K562 (cell line): ENCODE measurements around the gene KMT2D. TPM values are rescaled to one million over a fixed set of nuclear protein-coding genes. Genes with fewer than 3 reads are reported as not detected.

Experiments used
- HMGN3 ChIP-seq: IDR thresholded peaks from 2 replicates; pipeline ENCODE4 v1.6.1; 2011; ENCODE audit warnings: borderline replicate concordance, low read depth, mild to moderate bottlenecking, mixed read lengths, low read length; ENCODE audit not compliant: insufficient read length; ENCODE audit errors: extremely low read depth
- KAT2B ChIP-seq: IDR thresholded peaks from one replicate; pipeline ENCODE4 v1.6.1; 2012; ENCODE audit warnings: low read depth, mild to moderate bottlenecking, control low read depth, inconsistent platforms, low read length, moderate library complexity
- KDM4B ChIP-seq, 2 experiments: fragments of 450-650 bp in 1 of 2; sonication (generic) in 1 of 2; IDR thresholded peaks; 2 replicates each; pipeline ENCODE4 v1.6.1; 2016 to 2017; ENCODE audit warnings: borderline replicate concordance in 2 of 2, antibody characterized with exemption in 1 of 2, low read depth in 1 of 2, mild to moderate bottlenecking in 1 of 2
- MEIS2 ChIP-seq: fragments of 450-650 bp; IDR thresholded peaks from 2 replicates; pipeline ENCODE4 v1.6.1; 2014; ENCODE audit warnings: mild to moderate bottlenecking; ENCODE audit not compliant: partially characterized antibody
- MLLT1 ChIP-seq, 2 experiments: fragments of 450-650 bp; IDR thresholded peaks; 2 replicates each; pipeline ENCODE4 v1.6.1; 2016
- RBFOX2 ChIP-seq: fragments of 200-400 bp; formaldehyde crosslinking; IDR thresholded peaks from 2 replicates; pipeline ENCODE4 v1.6.1; 2017; ENCODE audit warnings: low read depth, mild to moderate bottlenecking, low read length, moderate library complexity
- RBM25 ChIP-seq: fragments of 200-400 bp; formaldehyde crosslinking; IDR thresholded peaks from 2 replicates; pipeline ENCODE4 v1.6.1; 2018; ENCODE audit warnings: low read length, low read depth, moderate library complexity; ENCODE audit not compliant: severe bottlenecking
- SRSF9 ChIP-seq: fragments of 200-400 bp; formaldehyde crosslinking; IDR thresholded peaks from 2 replicates; pipeline ENCODE4 v1.6.1; 2017; ENCODE audit warnings: low read depth, low read length, borderline replicate concordance
- ZEB2 ChIP-seq: fragments of 450-650 bp; IDR thresholded peaks from 2 replicates; pipeline ENCODE4 v1.6.1; 2016
- ZNF212 ChIP-seq: fragments of 450-650 bp; formaldehyde crosslinking; IDR thresholded peaks from 2 replicates; pipeline ENCODE4 v1.4.0; 2020; ENCODE audit warnings: mild to moderate bottlenecking
- polyA plus RNA-seq, 8 experiments: library from polyadenylated mRNA; depleted of rRNA in 4 of 8; stranded (reverse) in 5 of 8; unstranded in 3 of 8; fragments of >200 nt; fragmentation: Nextera tagmentation in 2 of 8; fragmentation: Illumina TruSeq in 1 of 8; extraction: Ambion mirVana in 2 of 8; extraction: Trizol in 1 of 8; gene quantifications; 2 replicates each; pipeline versions ENCODE4 v1.2.1 to v1.2.3, GENCODE V29; 2011 to 2014; ENCODE audit warnings: inconsistent platforms in 1 of 8, missing spikeins in 1 of 8
- total RNA-seq, 7 experiments: library from RNA; depleted of rRNA in 6 of 7; stranded (reverse); fragments of >200 nt in 6 of 7; fragmentation: Illumina TruSeq in 2 of 7; extraction: Trizol in 2 of 7; gene quantifications; 2 replicates each; pipeline versions ENCODE4 v1.2.1 to v1.2.3, GENCODE V29; 2011 to 2021; ENCODE audit warnings: low replicate concordance in 1 of 7
- TF ChIP-seq, protein P1 (sequence below): fragments of 450-650 bp; IDR thresholded peaks from 2 replicates; pipeline ENCODE4 v1.6.1; 2016; ENCODE audit warnings: mild to moderate bottlenecking, moderate library complexity
- TF ChIP-seq, protein P2 (sequence below), 2 experiments: fragments of 450-650 bp in 1 of 2; sonication (generic) in 1 of 2; formaldehyde crosslinking in 1 of 2; IDR thresholded peaks in 1 of 2; conservative IDR thresholded peaks in 1 of 2; 2 replicates each; pipeline versions ENCODE4 v1.6.1 to v1.8.1; 2016 to 2023; ENCODE audit warnings: mild to moderate bottlenecking in 2 of 2, moderate library complexity in 2 of 2, inconsistent platforms in 1 of 2, missing genetic modification reagents in 1 of 2

The KMT2D gene
- total and polyA plus RNA-seq, 9 of the 15 experiments (the other 6 are each of a cell fraction or from before 2014, with no cell fraction given): 0.22 to 93.7 (median 13.7) TPM

- TF ChIP-seq, protein P1, sequence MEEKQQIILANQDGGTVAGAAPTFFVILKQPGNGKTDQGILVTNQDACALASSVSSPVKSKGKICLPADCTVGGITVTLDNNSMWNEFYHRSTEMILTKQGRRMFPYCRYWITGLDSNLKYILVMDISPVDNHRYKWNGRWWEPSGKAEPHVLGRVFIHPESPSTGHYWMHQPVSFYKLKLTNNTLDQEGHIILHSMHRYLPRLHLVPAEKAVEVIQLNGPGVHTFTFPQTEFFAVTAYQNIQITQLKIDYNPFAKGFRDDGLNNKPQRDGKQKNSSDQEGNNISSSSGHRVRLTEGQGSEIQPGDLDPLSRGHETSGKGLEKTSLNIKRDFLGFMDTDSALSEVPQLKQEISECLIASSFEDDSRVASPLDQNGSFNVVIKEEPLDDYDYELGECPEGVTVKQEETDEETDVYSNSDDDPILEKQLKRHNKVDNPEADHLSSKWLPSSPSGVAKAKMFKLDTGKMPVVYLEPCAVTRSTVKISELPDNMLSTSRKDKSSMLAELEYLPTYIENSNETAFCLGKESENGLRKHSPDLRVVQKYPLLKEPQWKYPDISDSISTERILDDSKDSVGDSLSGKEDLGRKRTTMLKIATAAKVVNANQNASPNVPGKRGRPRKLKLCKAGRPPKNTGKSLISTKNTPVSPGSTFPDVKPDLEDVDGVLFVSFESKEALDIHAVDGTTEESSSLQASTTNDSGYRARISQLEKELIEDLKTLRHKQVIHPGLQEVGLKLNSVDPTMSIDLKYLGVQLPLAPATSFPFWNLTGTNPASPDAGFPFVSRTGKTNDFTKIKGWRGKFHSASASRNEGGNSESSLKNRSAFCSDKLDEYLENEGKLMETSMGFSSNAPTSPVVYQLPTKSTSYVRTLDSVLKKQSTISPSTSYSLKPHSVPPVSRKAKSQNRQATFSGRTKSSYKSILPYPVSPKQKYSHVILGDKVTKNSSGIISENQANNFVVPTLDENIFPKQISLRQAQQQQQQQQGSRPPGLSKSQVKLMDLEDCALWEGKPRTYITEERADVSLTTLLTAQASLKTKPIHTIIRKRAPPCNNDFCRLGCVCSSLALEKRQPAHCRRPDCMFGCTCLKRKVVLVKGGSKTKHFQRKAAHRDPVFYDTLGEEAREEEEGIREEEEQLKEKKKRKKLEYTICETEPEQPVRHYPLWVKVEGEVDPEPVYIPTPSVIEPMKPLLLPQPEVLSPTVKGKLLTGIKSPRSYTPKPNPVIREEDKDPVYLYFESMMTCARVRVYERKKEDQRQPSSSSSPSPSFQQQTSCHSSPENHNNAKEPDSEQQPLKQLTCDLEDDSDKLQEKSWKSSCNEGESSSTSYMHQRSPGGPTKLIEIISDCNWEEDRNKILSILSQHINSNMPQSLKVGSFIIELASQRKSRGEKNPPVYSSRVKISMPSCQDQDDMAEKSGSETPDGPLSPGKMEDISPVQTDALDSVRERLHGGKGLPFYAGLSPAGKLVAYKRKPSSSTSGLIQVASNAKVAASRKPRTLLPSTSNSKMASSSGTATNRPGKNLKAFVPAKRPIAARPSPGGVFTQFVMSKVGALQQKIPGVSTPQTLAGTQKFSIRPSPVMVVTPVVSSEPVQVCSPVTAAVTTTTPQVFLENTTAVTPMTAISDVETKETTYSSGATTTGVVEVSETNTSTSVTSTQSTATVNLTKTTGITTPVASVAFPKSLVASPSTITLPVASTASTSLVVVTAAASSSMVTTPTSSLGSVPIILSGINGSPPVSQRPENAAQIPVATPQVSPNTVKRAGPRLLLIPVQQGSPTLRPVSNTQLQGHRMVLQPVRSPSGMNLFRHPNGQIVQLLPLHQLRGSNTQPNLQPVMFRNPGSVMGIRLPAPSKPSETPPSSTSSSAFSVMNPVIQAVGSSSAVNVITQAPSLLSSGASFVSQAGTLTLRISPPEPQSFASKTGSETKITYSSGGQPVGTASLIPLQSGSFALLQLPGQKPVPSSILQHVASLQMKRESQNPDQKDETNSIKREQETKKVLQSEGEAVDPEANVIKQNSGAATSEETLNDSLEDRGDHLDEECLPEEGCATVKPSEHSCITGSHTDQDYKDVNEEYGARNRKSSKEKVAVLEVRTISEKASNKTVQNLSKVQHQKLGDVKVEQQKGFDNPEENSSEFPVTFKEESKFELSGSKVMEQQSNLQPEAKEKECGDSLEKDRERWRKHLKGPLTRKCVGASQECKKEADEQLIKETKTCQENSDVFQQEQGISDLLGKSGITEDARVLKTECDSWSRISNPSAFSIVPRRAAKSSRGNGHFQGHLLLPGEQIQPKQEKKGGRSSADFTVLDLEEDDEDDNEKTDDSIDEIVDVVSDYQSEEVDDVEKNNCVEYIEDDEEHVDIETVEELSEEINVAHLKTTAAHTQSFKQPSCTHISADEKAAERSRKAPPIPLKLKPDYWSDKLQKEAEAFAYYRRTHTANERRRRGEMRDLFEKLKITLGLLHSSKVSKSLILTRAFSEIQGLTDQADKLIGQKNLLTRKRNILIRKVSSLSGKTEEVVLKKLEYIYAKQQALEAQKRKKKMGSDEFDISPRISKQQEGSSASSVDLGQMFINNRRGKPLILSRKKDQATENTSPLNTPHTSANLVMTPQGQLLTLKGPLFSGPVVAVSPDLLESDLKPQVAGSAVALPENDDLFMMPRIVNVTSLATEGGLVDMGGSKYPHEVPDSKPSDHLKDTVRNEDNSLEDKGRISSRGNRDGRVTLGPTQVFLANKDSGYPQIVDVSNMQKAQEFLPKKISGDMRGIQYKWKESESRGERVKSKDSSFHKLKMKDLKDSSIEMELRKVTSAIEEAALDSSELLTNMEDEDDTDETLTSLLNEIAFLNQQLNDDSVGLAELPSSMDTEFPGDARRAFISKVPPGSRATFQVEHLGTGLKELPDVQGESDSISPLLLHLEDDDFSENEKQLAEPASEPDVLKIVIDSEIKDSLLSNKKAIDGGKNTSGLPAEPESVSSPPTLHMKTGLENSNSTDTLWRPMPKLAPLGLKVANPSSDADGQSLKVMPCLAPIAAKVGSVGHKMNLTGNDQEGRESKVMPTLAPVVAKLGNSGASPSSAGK: peak; percentile 83
- TF ChIP-seq HMGN3 (peak; percentile 74), SRSF9 (no peak), ZNF212 (CRISPR knock-in tag) (no peak), KDM4B (IDR thresholded peaks at IDR 0.05; ENCODE audit: borderline replicate concordance in 2 of 2, low read depth in 1 of 2) (peak in 1 of 2 experiments; percentile 45; a peak in 1 of 4 replicates), MEIS2 (peak; percentile 80), RBM25 (no peak), MLLT1 (IDR thresholded peaks at IDR 0.05) (peak in 1 of 2 experiments; percentile 65; a peak in 1 of 4 replicates), ZEB2 (peak; percentile 91), KAT2B (no peak), RBFOX2 (peak; percentile 93)
- TF ChIP-seq, protein P2, sequence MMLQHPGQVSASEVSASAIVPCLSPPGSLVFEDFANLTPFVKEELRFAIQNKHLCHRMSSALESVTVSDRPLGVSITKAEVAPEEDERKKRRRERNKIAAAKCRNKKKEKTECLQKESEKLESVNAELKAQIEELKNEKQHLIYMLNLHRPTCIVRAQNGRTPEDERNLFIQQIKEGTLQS (IDR thresholded peaks at IDR 0.05): peak; percentile 88
- TF ChIP-seq, protein P2 (CRISPR knock-in tag; conservative IDR thresholded peaks at IDR 0.05): peak; percentile 48; the same call in 1 of the 2 replicates
These were observed 9.1 kb upstream of the KMT2D start, which contains the start of gene RHEBL1 (continued) for GRCh38 chr12:49069507-49070346.
